ENCODE data around the gene CAPN12. TPM values are rescaled to one million over a fixed set of nuclear protein-coding genes. Genes with fewer than 3 reads are reported as not detected.

CAPN12 gene
- total and polyA plus RNA-seq, 2 of the 4 experiments (the other 2 are of a cell fraction), result 0.18 to 0.97 TPM

- no peak for TF ChIP-seq FOS (IDR thresholded peaks at IDR 0.05; ENCODE audit: low read depth, low read length)
- TF ChIP-seq RFX5 (IDR thresholded peaks at IDR 0.05; ENCODE audit: low read depth, low read length), result no peak
- TF ChIP-seq, protein P1, sequence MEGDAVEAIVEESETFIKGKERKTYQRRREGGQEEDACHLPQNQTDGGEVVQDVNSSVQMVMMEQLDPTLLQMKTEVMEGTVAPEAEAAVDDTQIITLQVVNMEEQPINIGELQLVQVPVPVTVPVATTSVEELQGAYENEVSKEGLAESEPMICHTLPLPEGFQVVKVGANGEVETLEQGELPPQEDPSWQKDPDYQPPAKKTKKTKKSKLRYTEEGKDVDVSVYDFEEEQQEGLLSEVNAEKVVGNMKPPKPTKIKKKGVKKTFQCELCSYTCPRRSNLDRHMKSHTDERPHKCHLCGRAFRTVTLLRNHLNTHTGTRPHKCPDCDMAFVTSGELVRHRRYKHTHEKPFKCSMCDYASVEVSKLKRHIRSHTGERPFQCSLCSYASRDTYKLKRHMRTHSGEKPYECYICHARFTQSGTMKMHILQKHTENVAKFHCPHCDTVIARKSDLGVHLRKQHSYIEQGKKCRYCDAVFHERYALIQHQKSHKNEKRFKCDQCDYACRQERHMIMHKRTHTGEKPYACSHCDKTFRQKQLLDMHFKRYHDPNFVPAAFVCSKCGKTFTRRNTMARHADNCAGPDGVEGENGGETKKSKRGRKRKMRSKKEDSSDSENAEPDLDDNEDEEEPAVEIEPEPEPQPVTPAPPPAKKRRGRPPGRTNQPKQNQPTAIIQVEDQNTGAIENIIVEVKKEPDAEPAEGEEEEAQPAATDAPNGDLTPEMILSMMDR (conservative IDR thresholded peaks at IDR 0.05; ENCODE audit: low read depth, low read length), result no peak
- TF ChIP-seq, protein P2, sequence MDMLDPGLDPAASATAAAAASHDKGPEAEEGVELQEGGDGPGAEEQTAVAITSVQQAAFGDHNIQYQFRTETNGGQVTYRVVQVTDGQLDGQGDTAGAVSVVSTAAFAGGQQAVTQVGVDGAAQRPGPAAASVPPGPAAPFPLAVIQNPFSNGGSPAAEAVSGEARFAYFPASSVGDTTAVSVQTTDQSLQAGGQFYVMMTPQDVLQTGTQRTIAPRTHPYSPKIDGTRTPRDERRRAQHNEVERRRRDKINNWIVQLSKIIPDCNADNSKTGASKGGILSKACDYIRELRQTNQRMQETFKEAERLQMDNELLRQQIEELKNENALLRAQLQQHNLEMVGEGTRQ (IDR thresholded peaks at IDR 0.05; ENCODE audit: low read depth, low read length), result no peak
- no peak for TF ChIP-seq BHLHE40 (IDR thresholded peaks at IDR 0.05; ENCODE audit: low read depth, low read length)
- TF ChIP-seq NFE2L2 (IDR thresholded peaks at IDR 0.05; ENCODE audit: low read depth, low read length), result no peak
- no peak for TF ChIP-seq SMC3 (IDR thresholded peaks at IDR 0.05; ENCODE audit: low read depth, low read length)
- no peak for TF ChIP-seq ELK1 (IDR thresholded peaks at IDR 0.05; ENCODE audit: borderline replicate concordance, low read depth, low read length)
- TF ChIP-seq MXI1 (IDR thresholded peaks at IDR 0.05; ENCODE audit: borderline replicate concordance, low read depth, low read length), result no peak
- TF ChIP-seq MAFK (IDR thresholded peaks at IDR 0.05; ENCODE audit: low read depth, low read length), result no peak
- ATAC-seq (ENCODE audit: low read depth), result no peak
- CTCF ChIA-PET, result no interaction called here
These were observed 35.8 kb downstream of the CAPN12 start for GRCh38 chr19:38708413-38709024.

More at GRCh38 chr19:38708413-38709024, 35.8 kb downstream of the CAPN12 start:
- H3K18ac ChIP-seq (ENCODE audit: low read depth, low read length), result no peak overlapping the region
- no peak overlapping the region for H3K56ac ChIP-seq (ENCODE audit: extremely low read depth, insufficient read depth, low read length)
- BruUV-seq (replicated peaks), result no TSS peak
- H2AK9ac ChIP-seq (replicated peaks; ENCODE audit: low read depth, low read length, poor library complexity), result no peak overlapping the region
- H4K8ac ChIP-seq (ENCODE audit: low read depth in 2 of 2, low read length in 2 of 2), result 0 out of 4 replicates have a peak overlapping the region, but pooled peaks of 1 of the 2 experiments have one; percentile 42
- H3K9me1 ChIP-seq (ENCODE audit: insufficient read depth, low read length), result peaks cover 26% of the 10 kb centered on the region
- no peak overlapping the region for H4K91ac ChIP-seq (ENCODE audit: insufficient read depth, low read depth, low read length)
- dilution Hi-C loops (cut with HindIII; ENCODE audit: low sequenced_read_pairs, unreplicated experiment) (no loop called here), in situ Hi-C loops (cut with MboI; ENCODE audit: low sequenced_read_pairs) (no loop called here), intact Hi-C loops (cut with micrococcal nuclease) (no loop called here)
- peak overlapping the region; percentile 23 for H2BK5ac ChIP-seq (ENCODE audit: low read depth, low read length, poor library complexity, severe bottlenecking)
- POLR2A ChIA-PET (ENCODE audit: unreplicated experiment), result no interaction called here
- H3K27me3 ChIP-seq (ENCODE audit: control insufficient read depth, insufficient read depth, low read length), result no peaks in the 10 kb centered on the region
- H2AFZ ChIP-seq (replicated peaks; ENCODE audit: low read length, poor library complexity), result no peak overlapping the region
- H3K27ac ChIP-seq (ENCODE audit: insufficient read depth, low read length), result peak overlapping the region; percentile 22; the same call in 1 of the 2 replicates
- no peak overlapping the region for H3K4me2 ChIP-seq (ENCODE audit: low read depth, low read length)
- DNase-seq, result no peak
- peaks cover 42 to 95% of the 10 kb centered on the region in 2 experiments for H3K79me1 ChIP-seq (ENCODE audit: low read depth in 1 of 2, low read length in 2 of 2)
- H2AK5ac ChIP-seq (ENCODE audit: low read depth, low read length), result no peak overlapping the region
- H2BK120ac ChIP-seq (ENCODE audit: low read depth, low read length), result no peak overlapping the region
- H3K9me3 ChIP-seq (ENCODE audit: control insufficient read depth, insufficient read depth, low read length), result no peaks in the 10 kb centered on the region
- peaks cover 43% of the 10 kb centered on the region for H3K4me1 ChIP-seq (ENCODE audit: control insufficient read depth, insufficient read depth, low read length)
- H3K36me3 ChIP-seq (ENCODE audit: control insufficient read depth, insufficient read depth, low read length), result peaks cover 93% of the 10 kb centered on the region
- H3K14ac ChIP-seq (replicated peaks; ENCODE audit: low read depth, low read length), result no peak overlapping the region
- H2BK15ac ChIP-seq (ENCODE audit: low read depth, low read length), result no peak overlapping the region
- H4K5ac ChIP-seq (ENCODE audit: low read depth, low read length), result no peak overlapping the region
- WGBS, 2 experiments (ENCODE audit: extremely low coverage in 2 of 2, insufficient read length in 1 of 2), result 91% methylated on average over 8 of the region's 10 CpGs; no CpG with 5 or more reads in 1 of the 2 experiments
- H4K20me1 ChIP-seq (ENCODE audit: insufficient read depth, low read length), result peaks cover 55% of the 10 kb centered on the region
- no peak overlapping the region for H3K23ac ChIP-seq (ENCODE audit: low read depth, low read length)
- no peak overlapping the region for H3K4ac ChIP-seq (ENCODE audit: low read depth, low read length)
- H2BK20ac ChIP-seq (ENCODE audit: low read depth, low read length), result no peak overlapping the region
- H3K9ac ChIP-seq (ENCODE audit: low read depth, low read length), result no peak overlapping the region
- no peak overlapping the region for H3K4me3 ChIP-seq (ENCODE audit: insufficient read depth, low read depth, low read length)

All from IMR-90 (cell line).